Measurements from ENCODE around the gene MALRD1.

Gene MALRD1

GRCh38 chr10:19245889-19246752, 197.5 kb downstream of the MALRD1 start:
- DNase-seq, result no peak

DNA sequence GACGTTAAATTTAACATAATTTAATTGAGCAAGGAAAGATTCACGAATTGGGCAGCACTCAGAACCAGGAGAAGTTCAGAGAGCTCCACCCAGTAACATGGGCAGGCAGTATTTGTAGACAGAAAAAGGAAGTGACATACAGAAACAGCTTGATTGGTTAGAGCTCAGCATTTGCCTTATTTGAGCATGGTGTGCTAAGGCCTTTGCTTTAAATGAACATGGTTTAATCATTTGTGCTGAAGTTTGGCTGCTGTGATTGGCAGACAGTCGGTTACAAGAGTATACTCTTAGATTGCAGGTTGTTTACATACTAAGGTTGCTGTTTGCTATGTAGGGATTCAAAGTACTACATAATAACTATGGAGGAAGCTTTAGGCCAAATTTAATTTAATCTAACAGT, 199.2 kb downstream of the MALRD1 start:
- no peak for DNase-seq

DNA sequence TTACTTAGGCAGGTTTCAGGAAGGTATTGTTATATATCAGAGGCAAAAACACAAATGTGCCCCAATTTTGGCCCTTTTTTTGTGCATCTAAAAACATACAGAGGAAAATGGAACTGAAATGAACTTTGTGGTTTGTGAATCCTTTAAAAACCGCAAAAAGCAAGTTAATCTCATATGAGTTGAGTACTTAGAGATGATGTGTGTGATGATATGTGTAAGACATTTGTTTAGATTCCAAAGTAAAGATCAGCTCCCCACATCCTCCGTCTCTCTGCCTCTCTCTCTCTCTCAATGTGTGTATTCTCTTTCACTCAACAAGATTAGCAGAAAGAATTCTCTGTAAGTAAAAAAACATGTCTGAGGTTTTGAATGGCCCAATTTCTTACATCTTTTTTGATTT, 201.9 kb downstream of the MALRD1 start:
- DNase-seq, result no peak

- DNase-seq, result no peak
Measured at GRCh38 chr10:19252531-19252930, 203.9 kb downstream of the MALRD1 start.

DNA sequence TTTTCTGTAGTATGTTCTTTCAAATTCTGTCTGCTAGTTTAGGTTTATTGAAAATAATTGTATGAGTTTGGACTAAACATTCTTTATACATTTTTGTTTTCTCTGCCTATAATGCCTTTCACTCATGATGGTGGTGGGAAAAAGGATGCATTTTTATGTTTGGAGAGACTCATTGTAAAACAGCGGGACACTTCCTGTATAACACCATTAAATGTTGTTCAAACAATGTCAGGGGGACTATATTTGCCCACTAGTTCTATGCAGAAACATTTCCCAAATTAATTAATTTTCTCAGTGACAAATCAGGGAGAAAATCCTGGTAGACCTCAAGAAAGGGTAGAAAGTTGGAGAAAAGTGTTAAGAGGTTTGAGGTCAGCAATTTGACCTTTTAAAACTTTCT, 207.7 kb downstream of the MALRD1 start:
- no peak for DNase-seq

DNA sequence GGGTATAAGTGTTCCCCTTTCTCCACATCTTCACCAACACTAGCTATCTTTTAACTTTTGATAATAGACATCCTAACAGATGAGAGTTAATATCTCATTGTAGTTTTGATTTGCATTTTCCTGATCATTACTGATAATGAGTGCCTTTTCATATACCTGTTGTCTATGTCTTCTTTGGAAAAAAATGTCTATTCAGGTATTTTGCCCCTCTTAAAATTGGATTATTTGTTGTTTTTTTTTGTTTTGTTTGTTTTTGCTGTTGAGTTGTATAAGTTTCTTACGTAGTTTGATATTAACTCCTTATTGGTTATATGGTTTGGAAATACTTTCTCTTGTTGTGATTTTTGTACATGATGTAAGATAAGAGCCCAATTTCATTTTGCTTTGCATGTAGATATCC, 214.7 kb downstream of the MALRD1 start:
- DNase-seq, result no peak

DNA sequence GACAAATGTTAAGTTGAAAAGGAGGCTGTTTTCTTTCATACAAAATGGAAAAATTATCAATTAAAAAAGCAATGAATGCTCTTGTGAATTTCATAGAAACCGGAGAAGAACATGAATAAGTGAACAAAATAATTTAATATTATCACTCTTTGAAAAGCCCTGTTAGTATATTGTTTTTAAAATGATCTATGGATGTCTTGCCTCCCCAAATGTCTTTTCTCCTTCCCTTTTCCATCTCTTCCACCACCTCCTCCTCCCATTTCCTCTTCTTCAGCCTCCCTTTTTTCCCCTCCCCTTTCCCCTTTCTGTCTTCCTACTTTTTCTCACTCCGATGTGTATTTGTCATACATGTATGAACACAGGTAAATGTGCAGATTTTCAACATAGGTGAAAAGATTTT, 234.7 kb downstream of the MALRD1 start:
- no peak for DNase-seq

DNA sequence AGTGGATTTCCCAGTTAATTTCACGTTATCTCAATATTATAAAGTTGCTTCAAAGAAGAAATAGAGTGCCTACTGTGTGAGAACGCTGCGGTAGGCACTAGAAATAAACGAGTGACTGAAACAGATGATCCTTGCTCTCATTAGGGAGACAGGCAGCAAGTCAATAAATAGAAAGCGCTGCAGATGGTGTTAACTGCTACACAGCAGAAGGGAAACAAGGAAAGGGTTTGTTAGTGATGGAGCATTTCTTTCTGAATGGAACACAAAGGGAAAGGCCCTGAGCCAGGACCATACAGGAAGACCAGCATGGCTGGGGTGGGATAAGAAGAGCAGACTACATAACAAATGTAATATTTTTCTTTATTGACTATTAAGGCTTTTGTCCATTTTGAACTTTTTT, 235.2 kb downstream of the MALRD1 start:
- no peak for DNase-seq

DNA sequence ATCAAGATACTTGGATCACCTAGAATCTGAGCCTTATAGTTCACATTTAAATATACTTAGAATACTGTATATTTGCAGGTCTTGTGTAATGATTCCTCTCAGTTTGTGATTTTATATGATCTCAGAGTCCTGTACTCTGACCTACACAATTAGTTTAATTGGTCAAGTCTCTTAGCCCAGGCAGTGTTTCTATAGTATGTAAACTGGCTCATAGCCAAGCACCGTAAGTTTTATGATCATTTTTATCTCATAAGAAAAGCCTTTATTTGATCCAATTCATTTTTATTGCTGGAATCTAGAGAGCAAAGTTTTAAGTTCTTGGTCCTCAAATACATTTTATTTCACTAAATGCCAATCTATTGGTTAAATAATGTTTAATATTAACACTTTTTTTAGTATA, 242.2 kb downstream of the MALRD1 start:
- DNase-seq, result no peak

GRCh38 chr10:19294233-19294632, 245.6 kb downstream of the MALRD1 start:
- DNase-seq, result no peak

- no peak for DNase-seq
Measured at GRCh38 chr10:19299645-19300044, 251.0 kb downstream of the MALRD1 start.

DNA sequence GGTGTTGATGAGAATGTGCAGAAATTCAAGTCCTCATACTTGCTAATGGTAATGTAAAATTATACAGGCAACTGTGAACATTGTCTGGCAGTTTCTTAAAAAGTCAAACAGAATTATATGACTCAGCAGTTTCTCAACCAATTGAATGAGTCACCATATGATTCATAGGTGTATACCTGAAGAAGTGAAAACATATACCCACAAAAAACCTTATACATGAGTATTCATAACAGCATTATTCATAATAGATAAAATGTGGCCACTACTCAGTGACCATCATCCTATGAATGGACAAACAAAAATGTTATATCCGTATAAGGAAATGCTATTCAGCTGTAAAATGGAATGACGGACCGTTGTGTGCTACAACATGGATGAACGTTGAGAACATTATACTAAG, 253.5 kb downstream of the MALRD1 start:
- no peak for DNase-seq

DNA sequence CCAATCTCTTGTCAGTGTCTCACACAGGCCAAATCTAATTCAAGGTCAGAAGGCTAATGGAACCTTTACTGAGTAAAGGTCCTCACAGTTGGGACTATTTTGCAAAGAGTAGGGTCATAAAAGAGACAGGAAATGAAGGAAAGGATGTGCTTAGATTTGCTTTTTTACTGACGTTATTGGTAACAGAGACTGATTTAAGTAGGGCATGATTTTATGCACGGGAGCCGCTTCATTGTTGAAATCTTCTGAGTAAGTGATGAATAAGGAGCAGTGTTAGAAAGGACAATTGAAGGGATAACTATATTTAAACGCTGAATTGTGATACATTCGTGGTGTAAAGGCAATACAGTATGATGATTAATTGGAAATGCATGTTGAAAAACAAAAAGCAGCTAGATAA, 261.5 kb downstream of the MALRD1 start:
- no peak for DNase-seq

DNA sequence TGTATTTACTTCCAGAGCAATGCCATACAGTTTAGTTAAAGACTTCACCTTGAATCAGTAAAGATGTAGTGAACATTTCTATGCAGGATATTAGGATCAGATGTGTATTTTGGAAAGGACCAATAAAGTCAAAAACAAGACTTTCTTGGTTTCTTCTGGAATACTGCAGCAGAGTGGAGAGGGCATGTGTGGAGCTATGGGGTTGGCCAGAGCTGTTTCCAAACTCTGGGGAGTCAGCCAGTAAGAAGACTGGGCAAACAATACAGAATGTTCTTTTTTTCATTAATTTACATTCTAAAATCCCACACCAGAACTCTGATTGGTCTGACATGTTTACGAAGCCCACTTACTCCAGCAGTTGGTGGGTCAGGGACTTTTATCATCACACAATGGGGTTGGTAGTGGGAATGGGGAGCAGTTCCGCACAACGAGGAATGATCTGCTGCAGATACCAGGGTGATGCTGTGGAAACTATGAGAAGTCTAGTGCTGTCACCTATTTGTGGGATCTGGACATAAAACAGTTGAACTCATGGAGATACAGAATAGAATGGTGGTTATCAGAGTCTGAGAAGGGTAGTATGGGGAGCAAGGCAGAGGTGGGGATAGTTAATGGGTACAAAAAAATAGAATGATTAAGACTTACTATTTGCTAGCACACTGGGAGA, 267.7 kb downstream of the MALRD1 start:
- no peak for DNase-seq

- DNase-seq, result no peak
Measured at GRCh38 chr10:19317952-19318351, 269.4 kb downstream of the MALRD1 start.

GRCh38 chr10:19325581-19325980, 277.0 kb downstream of the MALRD1 start:
- no peak for DNase-seq

GRCh38 chr10:19328582-19328981, 280.0 kb downstream of the MALRD1 start:
- DNase-seq, result no peak

DNA sequence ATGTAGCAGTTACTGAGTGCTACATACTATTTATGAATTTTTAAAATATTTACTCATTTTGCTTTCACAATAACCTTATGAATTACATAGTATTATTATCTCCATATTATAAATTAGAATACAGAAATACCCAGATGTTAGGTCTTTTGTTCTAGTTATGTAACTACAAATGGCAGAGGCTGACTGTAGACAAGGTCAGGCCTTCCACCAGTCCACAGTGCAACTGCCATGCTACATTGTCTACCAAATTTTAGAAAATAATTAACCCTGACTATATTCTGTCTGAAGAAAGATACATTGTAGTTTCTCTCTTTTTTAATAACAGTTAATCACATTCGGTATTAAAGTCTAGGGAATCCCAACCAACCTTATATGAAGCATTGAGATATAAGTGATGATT, 280.9 kb downstream of the MALRD1 start:
- no peak for DNase-seq

GRCh38 chr10:19332304-19332703, 283.7 kb downstream of the MALRD1 start:
- no peak for DNase-seq

DNA sequence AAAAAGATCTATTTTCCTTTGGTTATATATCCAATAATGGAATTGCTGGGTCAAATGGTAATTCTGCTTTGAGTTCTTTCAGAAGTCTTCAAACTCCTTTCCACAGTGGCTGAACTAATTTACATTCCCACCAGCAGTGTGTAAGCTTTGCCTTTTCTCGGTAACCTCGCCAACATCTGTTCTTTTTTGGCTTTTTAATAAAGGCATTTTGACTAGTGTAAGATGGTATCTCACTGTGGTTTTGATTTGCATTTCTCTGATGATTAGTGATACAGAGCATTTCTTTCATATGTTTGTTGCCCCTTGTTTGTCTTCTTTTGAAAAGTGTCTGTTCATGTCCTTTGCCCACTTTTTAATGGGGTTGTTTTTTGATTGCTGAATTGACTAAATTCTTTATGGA, 285.0 kb downstream of the MALRD1 start:
- no peak for DNase-seq

DNA sequence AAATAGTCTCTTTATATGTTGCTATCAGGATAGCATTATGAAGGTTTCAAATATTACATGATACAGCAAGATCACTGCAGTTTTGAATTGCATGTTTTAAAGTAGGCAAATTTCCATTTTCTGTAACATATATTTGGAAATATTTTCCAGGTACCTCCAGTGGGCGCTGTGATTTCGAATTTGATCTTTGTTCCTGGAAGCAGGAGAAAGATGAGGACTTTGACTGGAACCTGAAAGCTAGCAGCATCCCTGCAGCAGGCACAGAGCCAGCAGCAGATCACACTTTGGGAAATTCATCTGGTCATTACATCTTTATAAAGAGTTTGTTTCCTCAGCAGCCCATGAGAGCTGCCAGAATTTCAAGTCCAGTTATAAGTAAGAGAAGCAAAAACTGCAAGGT, 299.0 kb downstream of the MALRD1 start:
- no peak for DNase-seq

DNA sequence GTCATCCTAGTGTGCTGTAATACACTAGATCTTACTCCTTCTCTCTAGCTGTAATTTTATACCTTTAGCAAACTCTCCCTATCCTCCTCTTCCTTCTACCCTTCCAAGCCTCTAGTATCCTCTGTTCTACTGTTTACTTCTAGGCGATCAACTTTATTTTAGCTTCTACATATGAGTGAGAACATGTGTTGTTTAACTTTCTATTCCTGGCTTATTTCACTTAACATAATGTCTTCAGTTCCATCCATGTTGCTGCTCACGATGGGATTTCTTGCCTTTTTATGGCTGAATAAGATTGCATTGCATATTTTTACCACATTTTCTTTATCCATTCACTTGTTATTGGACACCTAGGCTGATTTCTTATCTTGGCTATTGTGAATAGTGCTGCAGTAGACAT, 318.6 kb downstream of the MALRD1 start:
- no peak for DNase-seq

DNA sequence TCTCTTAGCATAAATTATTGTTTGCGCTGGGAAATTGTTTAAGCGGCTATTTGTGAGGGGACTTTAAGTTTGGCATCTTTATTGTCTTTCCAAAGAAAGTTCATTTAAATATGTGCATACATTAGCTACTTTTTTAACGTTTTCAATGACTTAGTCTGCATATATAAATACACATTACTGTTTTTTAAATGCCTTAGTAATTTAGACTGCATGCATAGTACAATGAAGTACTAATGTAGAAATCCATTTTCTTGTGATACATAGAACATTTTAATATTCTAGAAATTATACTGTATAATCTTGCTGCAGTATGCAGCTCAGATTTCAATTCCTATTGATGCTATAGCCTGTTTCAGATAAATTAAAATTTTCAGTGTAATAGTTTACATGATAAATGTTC, 325.4 kb downstream of the MALRD1 start:
- no peak for DNase-seq

- DNase-seq, result no peak
Measured at GRCh38 chr10:19385846-19386450, 337.3 kb downstream of the MALRD1 start.
